SK-N-MC (cell line): ENCODE data around the gene GGACT.

Experiments used
- DNase-seq: peaks from one replicate; pipeline ENCODE4 v3.0.0-alpha.2; 2011; ENCODE audit warnings: low read depth, low spot score
- H3K27ac ChIP-seq: fragments of 200-600 bp; sonication (generic); 2 replicates; pipeline ENCODE4 v1.5.1; 2016; ENCODE audit warnings: mixed run types
- H3K36me3 ChIP-seq: fragments of 200-600 bp; sonication (generic); 2 replicates; pipeline ENCODE4 v1.6.1; 2017; ENCODE audit warnings: antibody characterized with exemption, low read length, mixed read lengths; ENCODE audit not compliant: insufficient read depth
- H3K4me3 ChIP-seq: fragments of 200-600 bp; sonication (generic); 2 replicates; pipeline ENCODE4 v1.5.1; 2016
- H3K9ac ChIP-seq: fragments of 200-600 bp; sonication (generic); 2 replicates; pipeline ENCODE4 v1.8.0; 2017; ENCODE audit warnings: mixed run types, mixed read lengths; ENCODE audit not compliant: insufficient read length
- H3K9me3 ChIP-seq: fragments of 200-600 bp; sonication (generic); 2 replicates; pipeline ENCODE4 v1.6.1; 2017; ENCODE audit warnings: low read depth, mild to moderate bottlenecking, antibody characterized with exemption, low read length, moderate library complexity, mixed read lengths
- EZH2 ChIP-seq: fragments of 200-600 bp; sonication (generic); IDR thresholded peaks from one replicate; pipeline ENCODE4 v1.6.1; 2017; ENCODE audit warnings: antibody characterized with exemption
- FOXP2 ChIP-seq: optimal IDR thresholded peaks from 2 replicates; pipeline ENCODE3; 2011; ENCODE audit warnings: mild to moderate bottlenecking, moderate library complexity; ENCODE audit not compliant: insufficient read depth; ENCODE audit errors: extremely low read length, control extremely low read depth
- POLR2AphosphoS5 ChIP-seq: IDR thresholded peaks from 2 replicates; pipeline ENCODE4 v1.6.1; 2012; ENCODE audit warnings: mild to moderate bottlenecking, low read depth, low read length, borderline replicate concordance

The GGACT gene

GRCh38 chr13:100588331-100589177, at the start of gene GGACT:
Gene GGACT, minus strand, starts transcription at chr13:100588789. Its CDS starts 56,198 bp downstream, at chr13:100532591.
- Histone ChIP-seq H3K27ac (peak within 1 kb of the TSS; percentile 83), H3K36me3 (no peaks in the 10 kb centered on the region), H3K9ac (peak within 1 kb of the TSS; percentile 71), H3K9me3 (no peaks in the 10 kb centered on the region), H3K4me3 (peak within 1 kb of the TSS; percentile 75)
- TF ChIP-seq EZH2, result no peak
- no peak for TF ChIP-seq FOXP2
- no peak for TF ChIP-seq POLR2AphosphoS5
- no peak for DNase-seq

GRCh38 chr13:100637796-100638195, 49.2 kb upstream of the GGACT start:
- H3K4me3 ChIP-seq, result no peak overlapping the region
- H3K36me3 ChIP-seq, result peaks cover 80% of the 10 kb centered on the region
- TF ChIP-seq POLR2AphosphoS5, result no peak
- no peak for TF ChIP-seq EZH2
- TF ChIP-seq FOXP2, result no peak
- DNase-seq, result no peak
- no peak overlapping the region for H3K27ac ChIP-seq
- no peak overlapping the region for H3K9ac ChIP-seq
- no peaks in the 10 kb centered on the region for H3K9me3 ChIP-seq

- no peak for DNase-seq
- no peak overlapping the region for H3K27ac ChIP-seq
- H3K9ac ChIP-seq, result no peak overlapping the region
- no peak for TF ChIP-seq EZH2
- no peak for TF ChIP-seq POLR2AphosphoS5
- no peak for TF ChIP-seq FOXP2
- no peak overlapping the region for H3K4me3 ChIP-seq
- H3K36me3 ChIP-seq, result peaks cover 80% of the 10 kb centered on the region
- no peaks in the 10 kb centered on the region for H3K9me3 ChIP-seq
Observed at GRCh38 chr13:100637380-100637779, 48.8 kb upstream of the GGACT start.

GRCh38 chr13:100636441-100636840, 47.9 kb upstream of the GGACT start:
- Histone ChIP-seq H3K27ac (no peak overlapping the region), H3K4me3 (no peak overlapping the region), H3K9me3 (no peaks in the 10 kb centered on the region), H3K9ac (no peak overlapping the region), H3K36me3 (peaks cover 76% of the 10 kb centered on the region)
- no peak for DNase-seq
- TF ChIP-seq POLR2AphosphoS5 (no peak), FOXP2 (no peak), EZH2 (no peak)

- H3K4me3 ChIP-seq, result no peak overlapping the region
- peaks cover 74% of the 10 kb centered on the region for H3K36me3 ChIP-seq
Observed at GRCh38 chr13:100636004-100636403, 47.4 kb upstream of the GGACT start.

GRCh38 chr13:100634696-100635095, 46.1 kb upstream of the GGACT start:
- peaks cover 84% of the 10 kb centered on the region for H3K36me3 ChIP-seq
- no peak for TF ChIP-seq EZH2
- TF ChIP-seq POLR2AphosphoS5, result no peak
- no peak for TF ChIP-seq FOXP2

More at GRCh38 chr13:100636004-100636403, 47.4 kb upstream of the GGACT start:
- Histone ChIP-seq H3K9me3 (no peaks in the 10 kb centered on the region), H3K27ac (no peak overlapping the region), H3K9ac (no peak overlapping the region)
- no peak for TF ChIP-seq FOXP2
- no peak for TF ChIP-seq EZH2
- no peak for TF ChIP-seq POLR2AphosphoS5
- no peak for DNase-seq

GRCh38 chr13:100633461-100633860, 44.9 kb upstream of the GGACT start:
- H3K27ac ChIP-seq, result no peak overlapping the region
- TF ChIP-seq EZH2 (no peak), FOXP2 (no peak), POLR2AphosphoS5 (no peak)
- no peaks in the 10 kb centered on the region for H3K9me3 ChIP-seq
- H3K9ac ChIP-seq, result no peak overlapping the region
- DNase-seq, result no peak
- H3K36me3 ChIP-seq, result peaks cover 85% of the 10 kb centered on the region
- no peak overlapping the region for H3K4me3 ChIP-seq

More at GRCh38 chr13:100634696-100635095, 46.1 kb upstream of the GGACT start:
- Histone ChIP-seq H3K4me3 (no peak overlapping the region), H3K9me3 (no peaks in the 10 kb centered on the region), H3K27ac (no peak overlapping the region), H3K9ac (no peak overlapping the region)
- DNase-seq, result no peak

- H3K27ac ChIP-seq, result no peak overlapping the region
- TF ChIP-seq FOXP2 (no peak), POLR2AphosphoS5 (no peak), EZH2 (no peak)
- DNase-seq, result no peak
- peaks cover 72% of the 10 kb centered on the region for H3K36me3 ChIP-seq
- no peak overlapping the region for H3K9ac ChIP-seq
- H3K9me3 ChIP-seq, result no peaks in the 10 kb centered on the region
- no peak overlapping the region for H3K4me3 ChIP-seq
Observed at GRCh38 chr13:100630555-100630954, 42.0 kb upstream of the GGACT start.
